HUES6 (cell line): ENCODE data around the gene NELFB.

ENCODE experiments used
- H3K27ac ChIP-seq: 2 replicates; pipeline ENCODE4 v1.7.0; 2013; ENCODE audit warnings: low read depth, mild to moderate bottlenecking, low read length, inconsistent platforms
- H3K27me3 ChIP-seq: 2 replicates; pipeline ENCODE4 v1.6.1; 2013; ENCODE audit warnings: low read length; ENCODE audit not compliant: control insufficient read depth, insufficient read depth
- H3K36me3 ChIP-seq: 2 replicates; pipeline ENCODE4 v1.6.1; 2013; ENCODE audit warnings: low read length; ENCODE audit not compliant: control insufficient read depth, insufficient read depth
- H3K4me1 ChIP-seq: 2 replicates; pipeline ENCODE4 v1.6.1; 2013; ENCODE audit warnings: low read length; ENCODE audit not compliant: control insufficient read depth, insufficient read depth
- H3K4me3 ChIP-seq: 2 replicates; pipeline ENCODE4 v1.5.1; 2013; ENCODE audit warnings: low read depth, low read length
- H3K9ac ChIP-seq: one replicate; pipeline ENCODE4 v1.6.1; 2013; ENCODE audit warnings: mild to moderate bottlenecking, low read length
- H3K9me3 ChIP-seq: 2 replicates; pipeline ENCODE4 v1.6.1; 2013; ENCODE audit warnings: low read depth, low read length; ENCODE audit not compliant: control insufficient read depth, insufficient read depth

NELFB gene

GRCh38 chr9:137218212-137218753, 36.8 kb upstream of the NELFB start:
- Histone ChIP-seq H3K4me3 (no peak overlapping the region), H3K9me3 (no peaks in the 10 kb centered on the region), H3K4me1 (peaks cover 28% of the 10 kb centered on the region), H3K27ac (no peak overlapping the region; the same call in 1 of the 2 replicates), H3K9ac (peak overlapping the region; percentile 6), H3K27me3 (peaks cover 9% of the 10 kb centered on the region), H3K36me3 (peaks cover 35% of the 10 kb centered on the region)

DNA sequence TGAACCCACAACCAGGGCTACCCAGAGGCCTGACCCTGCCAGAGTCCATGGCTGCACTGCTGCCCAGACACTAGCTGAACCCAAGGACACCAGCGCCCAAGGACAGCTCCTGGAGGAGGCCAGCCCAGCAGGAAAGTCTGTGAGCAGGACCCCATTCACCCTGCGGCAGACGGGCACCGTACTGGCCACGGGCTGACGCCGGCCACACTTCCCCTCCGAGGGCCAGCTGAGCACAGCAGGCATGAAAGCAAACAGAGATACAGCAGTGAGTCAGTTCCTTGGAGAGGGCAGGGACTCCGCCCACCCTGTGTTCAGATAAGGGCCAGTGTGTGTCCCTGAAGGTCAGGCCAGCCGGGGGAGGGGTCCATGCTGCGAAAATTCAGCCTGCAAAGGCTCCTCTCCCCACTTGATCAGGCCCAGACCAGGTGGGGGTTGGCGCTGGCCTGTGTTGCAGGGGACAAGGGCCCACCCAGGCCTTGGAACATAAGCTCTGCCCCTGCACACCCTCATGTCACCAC, 36.3 kb upstream of the NELFB start:
- no peak overlapping the region; the same call in 1 of the 2 replicates for H3K27ac ChIP-seq
- H3K4me1 ChIP-seq: peaks cover 28% of the 10 kb centered on the region
- H3K9ac ChIP-seq: no peak overlapping the region
- no peak overlapping the region for H3K4me3 ChIP-seq
- H3K36me3 ChIP-seq: peaks cover 30% of the 10 kb centered on the region
- H3K9me3 ChIP-seq: no peaks in the 10 kb centered on the region
- H3K27me3 ChIP-seq: peaks cover 9% of the 10 kb centered on the region

DNA sequence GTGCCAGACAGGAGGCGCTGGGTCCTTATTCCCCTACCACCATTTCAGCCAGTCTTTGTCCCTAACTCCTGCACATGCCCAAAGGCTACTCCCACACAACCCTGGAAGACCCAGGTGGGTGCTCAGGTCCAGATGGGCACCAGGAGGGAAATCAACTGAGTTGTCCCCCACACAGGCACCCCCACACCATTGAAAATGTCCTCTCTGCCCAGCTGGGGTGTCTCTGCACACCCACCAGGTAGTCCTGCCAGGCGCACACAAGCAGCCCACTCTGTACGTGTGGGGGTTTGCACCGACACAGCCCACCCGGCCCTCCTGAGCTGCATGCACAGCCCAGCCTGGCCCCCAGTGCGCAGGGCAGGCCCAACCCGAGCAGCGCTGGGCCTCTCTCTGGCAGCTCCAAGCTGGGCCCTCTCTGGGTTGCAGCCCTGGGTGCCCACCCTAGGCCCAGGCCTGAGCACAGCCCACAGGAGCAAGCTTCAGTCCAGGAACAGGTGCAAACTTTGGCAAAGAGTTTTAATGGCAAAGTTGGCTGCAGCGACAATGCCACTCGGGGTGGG, 35.3 kb upstream of the NELFB start:
- Histone ChIP-seq H3K4me1 (peaks cover 28% of the 10 kb centered on the region), H3K9ac (no peak overlapping the region), H3K27ac (no peak overlapping the region), H3K27me3 (peaks cover 9% of the 10 kb centered on the region), H3K4me3 (no peak overlapping the region), H3K36me3 (peaks cover 24% of the 10 kb centered on the region), H3K9me3 (no peaks in the 10 kb centered on the region)

- Histone ChIP-seq H3K4me3 (no peak overlapping the region), H3K27ac (no peak overlapping the region), H3K4me1 (peaks cover 28% of the 10 kb centered on the region), H3K27me3 (peaks cover 9% of the 10 kb centered on the region), H3K36me3 (peaks cover 18% of the 10 kb centered on the region), H3K9me3 (no peaks in the 10 kb centered on the region), H3K9ac (no peak overlapping the region)
These were observed 34.6 kb upstream of the NELFB start for GRCh38 chr9:137220317-137221094.

- Histone ChIP-seq H3K36me3 (peaks cover 12% of the 10 kb centered on the region), H3K9me3 (no peaks in the 10 kb centered on the region), H3K9ac (no peak overlapping the region), H3K4me3 (peak overlapping the region; percentile 60; the same call in 1 of the 2 replicates), H3K27me3 (peaks cover 9% of the 10 kb centered on the region), H3K27ac (no peak overlapping the region), H3K4me1 (peaks cover 28% of the 10 kb centered on the region)
These were observed 34.0 kb upstream of the NELFB start for GRCh38 chr9:137221095-137221505.

DNA sequence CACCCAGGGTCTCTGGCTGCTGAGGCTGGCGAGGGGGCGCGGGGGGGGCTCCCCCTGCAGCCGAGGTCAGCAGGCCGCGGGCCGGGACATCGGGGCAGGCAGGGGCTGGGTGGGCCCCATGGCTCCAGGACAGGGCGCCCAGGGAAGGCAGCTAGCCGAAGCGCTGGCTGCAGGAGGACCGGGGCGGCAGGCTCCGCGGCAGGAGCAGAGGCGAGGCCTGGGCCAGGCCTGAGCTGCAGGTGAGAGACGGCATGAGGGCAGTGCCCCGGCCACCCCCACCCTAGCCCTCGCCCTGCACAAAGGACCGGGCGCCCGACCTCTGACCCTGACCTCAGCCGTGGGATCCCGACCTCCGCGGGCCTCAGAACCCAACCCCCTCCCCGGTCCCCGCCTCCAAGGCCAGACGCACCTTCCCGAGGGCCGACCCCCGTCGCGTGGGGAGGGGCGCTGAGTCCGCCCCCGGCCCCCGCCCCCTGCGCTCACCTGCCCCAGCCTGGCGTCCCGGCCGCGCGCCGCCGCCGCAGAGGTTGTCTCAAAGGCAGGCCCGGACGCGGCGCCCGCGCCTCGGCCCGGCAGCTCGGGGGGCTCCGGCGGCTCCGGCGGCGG, 33.5 kb upstream of the NELFB start:
- peaks cover 7% of the 10 kb centered on the region for H3K36me3 ChIP-seq
- peaks cover 28% of the 10 kb centered on the region for H3K4me1 ChIP-seq
- H3K9me3 ChIP-seq: no peaks in the 10 kb centered on the region
- peak overlapping the region; percentile 60 for H3K4me3 ChIP-seq
- peaks cover 9% of the 10 kb centered on the region for H3K27me3 ChIP-seq
- H3K27ac ChIP-seq: no peak overlapping the region
- no peak overlapping the region for H3K9ac ChIP-seq

DNA sequence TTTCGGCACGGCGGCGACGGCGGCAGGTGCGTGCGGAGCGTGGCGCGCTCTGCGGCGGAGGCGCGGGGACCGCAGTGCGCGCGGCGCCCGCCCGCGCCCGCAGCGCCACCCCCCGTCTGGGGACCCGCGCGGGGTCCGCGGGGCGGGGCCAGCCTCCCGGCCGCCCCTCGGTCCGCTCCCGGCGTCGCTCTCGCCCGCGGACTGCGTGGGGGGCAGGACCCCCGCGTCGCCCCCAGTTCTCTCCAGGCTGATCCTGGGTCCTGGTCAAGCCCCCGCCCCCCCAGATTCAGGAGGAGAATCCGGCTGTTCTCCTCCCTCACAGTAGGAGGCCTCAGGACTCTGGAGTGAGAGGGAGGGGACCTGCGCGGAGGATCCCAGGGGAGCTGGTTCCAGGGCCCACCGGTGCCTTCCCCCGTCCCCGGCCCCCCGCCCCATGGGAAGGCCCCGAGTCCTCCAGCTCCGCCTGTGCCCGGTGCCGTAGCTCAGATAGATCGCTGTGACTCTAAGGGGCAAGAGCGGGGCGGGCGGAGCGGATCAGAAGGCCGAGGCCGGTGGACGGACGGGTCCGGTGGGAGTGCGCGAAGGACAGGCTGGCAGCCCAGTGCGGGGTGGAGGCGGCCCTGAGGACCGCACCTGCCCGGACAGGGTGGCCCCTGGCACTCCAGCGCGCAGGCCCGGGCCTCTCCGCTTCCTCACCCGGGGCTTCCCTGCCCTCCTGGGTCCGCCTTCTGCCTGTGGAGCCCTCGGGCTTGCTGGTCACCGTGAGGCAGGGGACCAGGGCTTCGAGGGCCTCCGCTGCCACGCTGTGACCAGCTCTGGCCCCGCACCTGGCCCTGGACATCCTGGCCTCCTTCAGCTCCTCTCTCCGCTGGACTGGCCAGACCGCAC, 32.7 kb upstream of the NELFB start, which contains the start of gene RNF208:
TSS of gene RNF208 (minus strand) at position 51 of the 888 bp plus-strand sequence. CDS start 1,028 bp downstream, outside the sequence.
- H3K27ac ChIP-seq: no peak within 1 kb of the TSS
- peaks cover 27% of the 10 kb centered on the region for H3K4me1 ChIP-seq

DNA sequence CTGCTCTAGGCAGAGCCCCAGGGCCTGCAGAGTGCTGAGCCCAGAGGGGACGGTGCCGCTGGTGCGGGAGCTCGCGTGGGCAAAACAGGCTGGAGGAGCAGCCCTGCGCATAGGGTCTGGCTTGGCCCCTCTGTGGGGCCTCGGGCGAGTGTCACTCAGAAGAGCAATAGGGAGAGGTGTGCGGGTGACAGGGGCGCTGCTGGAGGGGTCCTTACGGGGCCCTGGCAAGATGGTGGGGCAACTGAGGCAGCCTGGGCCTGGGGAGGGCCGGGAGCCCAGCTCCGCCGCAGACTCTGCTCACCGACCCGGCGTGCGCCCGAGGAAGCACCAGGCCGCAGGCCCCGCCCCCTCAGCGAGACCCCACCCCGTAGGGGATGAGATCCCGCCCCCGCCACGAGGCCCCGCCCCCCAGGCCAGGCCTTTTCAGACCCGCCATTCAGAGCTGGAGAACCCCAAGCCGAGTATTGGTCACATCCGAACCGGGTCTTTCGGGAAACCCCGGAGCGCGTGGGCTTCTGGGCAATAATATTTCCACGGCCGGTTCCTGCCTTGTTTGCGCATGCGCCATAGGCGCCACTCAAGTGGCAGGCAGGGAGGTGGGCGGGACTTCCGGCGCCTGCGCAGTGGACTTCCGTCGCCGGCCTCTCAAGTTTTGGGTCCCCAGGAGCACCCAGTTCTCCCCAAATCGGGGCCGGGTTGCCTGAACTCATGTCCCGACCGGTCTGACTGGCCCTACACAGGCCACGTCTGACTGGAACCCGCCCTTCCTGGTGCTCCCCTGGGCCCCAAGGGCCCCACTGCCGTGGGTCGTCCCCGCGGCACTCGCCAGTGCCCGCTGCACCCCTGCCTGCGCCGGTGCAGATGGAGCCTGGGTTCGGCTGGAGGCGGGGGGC, 31.8 kb upstream of the NELFB start:
- H3K9me3 ChIP-seq: no peaks in the 10 kb centered on the region
- H3K4me3 ChIP-seq: peak overlapping the region; percentile 92
- H3K27ac ChIP-seq: peak overlapping the region; percentile 75
- peaks cover 9% of the 10 kb centered on the region for H3K27me3 ChIP-seq
- peaks cover 3% of the 10 kb centered on the region; the same call in 1 of the 2 replicates for H3K36me3 ChIP-seq
- peak overlapping the region; percentile 85 for H3K9ac ChIP-seq
- peaks cover 24% of the 10 kb centered on the region for H3K4me1 ChIP-seq

More for the DNA sequence above, 32.7 kb upstream of the NELFB start, which contains the start of gene RNF208:
- H3K27me3 ChIP-seq: peaks cover 9% of the 10 kb centered on the region
- no peaks in the 10 kb centered on the region for H3K9me3 ChIP-seq
- peak within 1 kb of the TSS; percentile 5 for H3K9ac ChIP-seq
- H3K4me3 ChIP-seq: peak within 1 kb of the TSS; percentile 92
- peaks cover 3% of the 10 kb centered on the region; the same call in 1 of the 2 replicates for H3K36me3 ChIP-seq

DNA sequence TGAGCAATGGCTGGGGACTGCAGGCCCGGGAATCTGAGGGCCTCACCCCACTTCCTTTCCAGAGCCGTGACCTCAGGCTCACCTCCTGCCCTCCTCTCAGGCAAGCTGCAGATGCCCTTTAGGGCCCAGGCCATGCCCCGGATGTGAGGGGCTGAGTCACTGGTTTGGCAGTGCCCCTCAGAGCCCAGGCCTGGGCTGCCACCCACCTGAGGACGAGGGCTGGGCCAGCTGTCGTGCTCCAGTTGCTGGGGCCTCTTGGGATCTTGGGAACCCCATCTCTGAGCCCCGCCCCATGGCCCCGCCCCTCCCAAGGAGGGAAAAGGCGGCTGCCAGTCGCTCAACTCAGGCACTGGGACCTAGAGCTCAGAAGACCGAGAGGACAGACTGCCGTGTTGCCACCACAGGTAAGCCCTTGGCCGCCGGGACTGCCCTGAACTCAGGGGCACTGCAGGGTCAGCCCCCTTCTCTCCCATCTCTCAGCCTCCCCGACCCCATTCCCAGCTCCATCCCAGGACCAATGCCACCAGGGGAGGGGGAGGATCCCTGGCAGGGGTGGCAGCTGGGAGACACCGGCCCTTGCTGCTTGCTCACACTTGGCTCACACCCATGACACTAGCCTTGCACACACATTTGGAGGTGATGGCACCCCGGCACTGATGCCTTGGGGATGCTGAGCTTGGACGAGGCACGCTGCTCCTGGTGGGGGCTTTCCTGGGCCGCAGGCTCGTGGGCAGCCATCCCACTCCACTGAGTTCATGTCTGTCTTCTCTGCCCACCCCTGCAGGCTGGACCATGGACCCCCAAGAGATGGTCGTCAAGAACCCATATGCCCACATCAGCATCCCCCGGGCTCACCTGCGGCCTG, 30.1 kb upstream of the NELFB start, which contains the start of gene CYSRT1:
TSS of gene CYSRT1 (plus strand) at position 345 of the 865 bp plus-strand sequence. CDS start at position 793, 448 bp downstream.
- H3K27me3 ChIP-seq: peaks cover 9% of the 10 kb centered on the region
- peak within 1 kb of the TSS; percentile 85 for H3K9ac ChIP-seq
- no peaks in the 10 kb centered on the region for H3K9me3 ChIP-seq
- H3K4me3 ChIP-seq: peak within 1 kb of the TSS; percentile 92
- peaks cover 19% of the 10 kb centered on the region for H3K4me1 ChIP-seq
- no peaks in the 10 kb centered on the region for H3K36me3 ChIP-seq
- no peak within 1 kb of the TSS for H3K27ac ChIP-seq
